Activated CD4-positive, alpha-beta T cell treated with anti-CD3 and anti-CD28 coated beads, Interleukin-2, amount 10 ng/mL, durations not matched to agents 7 days and 5 days (primary cell): Measurements from ENCODE around the gene CORO7. TPM values are rescaled to one million over a fixed set of nuclear protein-coding genes. Genes with fewer than 3 reads are reported as not detected.
"Not testable (repeated sequence)": the region's sequence is repeated elsewhere in the genome, so short reads cannot be mapped to it uniquely, and the experiment has no call there.

Experiments used
- CTCF ChIA-PET: fragments of 350-600 bp; sonication (Branson Sonifier 250); formaldehyde crosslinking; loops from one replicate; lab custom pipeline; 2021; ENCODE audit warnings: antibody characterized with exemption; lab: Charles Lee
- POLR2A ChIA-PET: fragments of 350-600 bp; sonication (Branson Sonifier 250); formaldehyde crosslinking; loops from one replicate; lab custom pipeline; 2021; ENCODE audit warnings: antibody characterized with exemption; lab: Charles Lee
- DNase-seq: peaks from one replicate; pipeline ENCODE4 v3.0.0-alpha.2; 2020
- H3K27ac Mint-ChIP-seq: one replicate; pipeline ENCODE4 v1.8.0; 2021; ENCODE audit warnings: mild to moderate bottlenecking, moderate library complexity, mixed read lengths
- H3K27me3 Mint-ChIP-seq: one replicate; pipeline ENCODE4 v1.8.0; 2021; ENCODE audit warnings: mixed read lengths
- H3K36me3 Mint-ChIP-seq: one replicate; pipeline ENCODE4 v1.8.0; 2021; ENCODE audit warnings: low read depth, mixed read lengths
- H3K4me1 Mint-ChIP-seq: one replicate; pipeline ENCODE4 v1.8.0; 2021; ENCODE audit warnings: mixed read lengths
- H3K4me3 Mint-ChIP-seq: one replicate; pipeline ENCODE4 v1.8.0; 2021; ENCODE audit warnings: mild to moderate bottlenecking, moderate library complexity, mixed read lengths
- H3K9me3 Mint-ChIP-seq: one replicate; pipeline ENCODE4 v1.8.0; 2021; ENCODE audit warnings: mixed read lengths
- total RNA-seq, 2 experiments: library from RNA; stranded (reverse); gene quantifications; one replicate each; pipeline ENCODE4 v1.2.3, GENCODE V29; 2021

The CORO7 gene
- total RNA-seq, 2 experiments from 2014 or later = 196 to 211 TPM

GRCh38 chr16:4338125-4338582 lies 78.2 kb downstream of the CORO7 start:
- Mint-ChIP-seq H3K4me1 (no peaks in the 10 kb centered on the region), H3K36me3 (no peaks in the 10 kb centered on the region), H3K9me3 (no peaks in the 10 kb centered on the region), H3K27ac (no peak overlapping the region), H3K4me3 (no peak overlapping the region), H3K27me3 (no peaks in the 10 kb centered on the region)
- ChIA-PET CTCF (interaction anchor here (0.9 kb wide), 1 partner anchor 10 kb away, joined by 6 read pairs; no protein-coding TSS in a partner anchor), POLR2A (no interaction called here)
- DNase-seq = no peak

GRCh38 chr16:4337540-4338088 lies 78.8 kb downstream of the CORO7 start:
- no peaks in the 10 kb centered on the region for H3K4me1 Mint-ChIP-seq
- H3K9me3 Mint-ChIP-seq = no peaks in the 10 kb centered on the region
- CTCF ChIA-PET = interaction anchor here (0.9 kb wide), 1 partner anchor 9 kb away, joined by 6 read pairs; no protein-coding TSS in a partner anchor
- H3K27ac Mint-ChIP-seq = no peak overlapping the region
- no peaks in the 10 kb centered on the region for H3K27me3 Mint-ChIP-seq
- no peak for DNase-seq
- no peak overlapping the region for H3K4me3 Mint-ChIP-seq
- POLR2A ChIA-PET = no interaction called here
- no peaks in the 10 kb centered on the region for H3K36me3 Mint-ChIP-seq

GRCh38 chr16:4336701-4337539 lies 79.5 kb downstream of the CORO7 start:
- no peak overlapping the region for H3K4me3 Mint-ChIP-seq
- H3K9me3 Mint-ChIP-seq = no peaks in the 10 kb centered on the region
- ChIA-PET CTCF (no interaction called here), POLR2A (interaction anchor here (0.6 kb wide), 1 partner anchor 10 kb away, joined by 4 read pairs; no protein-coding TSS in a partner anchor)
- no peaks in the 10 kb centered on the region for H3K4me1 Mint-ChIP-seq
- H3K36me3 Mint-ChIP-seq = no peaks in the 10 kb centered on the region
- H3K27me3 Mint-ChIP-seq = no peaks in the 10 kb centered on the region
- H3K27ac Mint-ChIP-seq = no peak overlapping the region
- DNase-seq = no peak

- no peak for DNase-seq
- CTCF ChIA-PET = interaction anchor here (0.6 to 1.8 kb wide), 3 partner anchors 14 to 850 kb away, joined by 3 to 4 read pairs (median 4); no protein-coding TSS in a partner anchor
- Mint-ChIP-seq H3K4me1 (no peaks in the 10 kb centered on the region), H3K9me3 (no peaks in the 10 kb centered on the region), H3K36me3 (no peaks in the 10 kb centered on the region), H3K27me3 (no peaks in the 10 kb centered on the region), H3K27ac (no peak overlapping the region), H3K4me3 (no peak overlapping the region)
- POLR2A ChIA-PET = no interaction called here
Measured at GRCh38 chr16:4334724-4335495, 81.5 kb downstream of the CORO7 start.

- DNase-seq, H3K36me3 Mint-ChIP-seq, H3K27me3 Mint-ChIP-seq, H3K4me1 Mint-ChIP-seq, H3K9me3 Mint-ChIP-seq, H3K4me3 Mint-ChIP-seq, POLR2A ChIA-PET, H3K27ac Mint-ChIP-seq: not testable (repeated sequence)
- CTCF ChIA-PET = interaction anchor here (0.6 to 1.8 kb wide), 2 partner anchors 80 to 752 kb away, joined by 3 to 4 read pairs; no protein-coding TSS in a partner anchor
Measured at GRCh38 chr16:4333714-4334113, 82.7 kb downstream of the CORO7 start.

GRCh38 chr16:4333308-4333638 lies 83.1 kb downstream of the CORO7 start:
- Mint-ChIP-seq H3K9me3 (no peaks in the 10 kb centered on the region), H3K4me3 (no peak overlapping the region), H3K36me3 (no peaks in the 10 kb centered on the region), H3K4me1 (peaks cover 5% of the 10 kb centered on the region), H3K27me3 (no peaks in the 10 kb centered on the region), H3K27ac (no peak overlapping the region)
- CTCF ChIA-PET = interaction anchor here (1.6 to 2.2 kb wide), 3 partner anchors 45 to 79 kb away, joined by 3 to 7 read pairs (median 4); no protein-coding TSS in a partner anchor
- POLR2A ChIA-PET = no interaction called here
- DNase-seq = no peak

- Mint-ChIP-seq H3K9me3 (no peaks in the 10 kb centered on the region), H3K4me3 (no peak overlapping the region), H3K4me1 (peaks cover 8% of the 10 kb centered on the region), H3K27ac (no peak overlapping the region), H3K27me3 (no peaks in the 10 kb centered on the region), H3K36me3 (no peaks in the 10 kb centered on the region)
- DNase-seq = no peak
- CTCF ChIA-PET = interaction anchor here (1.6 to 2.2 kb wide), 3 partner anchors 44 to 79 kb away, joined by 3 to 7 read pairs (median 4); no protein-coding TSS in a partner anchor
- POLR2A ChIA-PET = no interaction called here
Measured at GRCh38 chr16:4332623-4333307, 83.6 kb downstream of the CORO7 start.

- peaks cover 8% of the 10 kb centered on the region for H3K4me1 Mint-ChIP-seq
- H3K4me3 Mint-ChIP-seq = no peak overlapping the region
- CTCF ChIA-PET = interaction anchor here (1.2 to 2.2 kb wide), 4 partner anchors 43 to 115 kb away, joined by 3 to 7 read pairs (median 3); no protein-coding TSS in a partner anchor
- peaks cover under 1% of the 10 kb centered on the region for H3K27me3 Mint-ChIP-seq
- no peak for DNase-seq
- H3K9me3 Mint-ChIP-seq = no peaks in the 10 kb centered on the region
- no peak overlapping the region for H3K27ac Mint-ChIP-seq
- POLR2A ChIA-PET = no interaction called here
- no peaks in the 10 kb centered on the region for H3K36me3 Mint-ChIP-seq
Measured at GRCh38 chr16:4332083-4332482, 84.3 kb downstream of the CORO7 start.

- H3K4me1 Mint-ChIP-seq = peaks cover 8% of the 10 kb centered on the region
- POLR2A ChIA-PET = interaction anchor here (0.6 kb wide), 1 partner anchor 25 kb away, joined by 4 read pairs; no protein-coding TSS in a partner anchor
- H3K27ac Mint-ChIP-seq = no peak overlapping the region
- H3K36me3 Mint-ChIP-seq = no peaks in the 10 kb centered on the region
- peak; percentile 76 for DNase-seq
- CTCF ChIA-PET = interaction anchor here (0.5 to 2.0 kb wide), 15 partner anchors 9 to 720 kb away, joined by 3 to 9 read pairs (median 3); partner anchors contain the start of gene CORO7
- no peak overlapping the region for H3K4me3 Mint-ChIP-seq
- no peaks in the 10 kb centered on the region for H3K9me3 Mint-ChIP-seq
- H3K27me3 Mint-ChIP-seq = peaks cover 2% of the 10 kb centered on the region
Measured at GRCh38 chr16:4330277-4330874, 86.0 kb downstream of the CORO7 start.

GRCh38 chr16:4328782-4329775 lies 87.3 kb downstream of the CORO7 start:
- no peaks in the 10 kb centered on the region for H3K9me3 Mint-ChIP-seq
- ChIA-PET CTCF (interaction anchor here (0.6 to 2.0 kb wide), 7 partner anchors 9 to 88 kb away, joined by 3 to 7 read pairs (median 4); partner anchors contain the start of genes CORO7 and GLIS2), POLR2A (no interaction called here)
- H3K36me3 Mint-ChIP-seq = no peaks in the 10 kb centered on the region
- no peak overlapping the region for H3K4me3 Mint-ChIP-seq
- no peak overlapping the region for H3K27ac Mint-ChIP-seq
- no peak for DNase-seq
- peaks cover 8% of the 10 kb centered on the region for H3K4me1 Mint-ChIP-seq
- H3K27me3 Mint-ChIP-seq = peaks cover 2% of the 10 kb centered on the region
